OCI-LY1 (cell line): ENCODE data around the gene LIN28B.
"Not testable (repeated sequence)": the region's sequence is repeated elsewhere in the genome, so short reads cannot be mapped to it uniquely, and the experiment has no call there.

Experiments
- H2AFZ ChIP-seq: fragments of 200-600 bp; sonication (generic), shearing (Covaris generic); 2 replicates; pipeline ENCODE4 v1.6.0; 2014; ENCODE audit warnings: antibody characterized with exemption, mild to moderate bottlenecking, low read length
- H3F3A ChIP-seq: fragments of 200-600 bp; sonication (generic), shearing (Covaris generic); 2 replicates; pipeline ENCODE4 v1.6.0; 2014; ENCODE audit warnings: mild to moderate bottlenecking, antibody characterized with exemption, low read length, moderate library complexity; ENCODE audit not compliant: insufficient read depth
- H3K27ac ChIP-seq: fragments of 200-600 bp; sonication (generic); 2 replicates; pipeline ENCODE4 v1.5.1; 2014; ENCODE audit warnings: low read length, mixed run types, mild to moderate bottlenecking, low read depth; ENCODE audit not compliant: poor library complexity, severe bottlenecking
- H3K27me3 ChIP-seq: fragments of 200-600 bp; sonication (generic); 2 replicates; pipeline ENCODE4 v1.6.0; 2014; ENCODE audit warnings: antibody characterized with exemption, mild to moderate bottlenecking, low read length, moderate library complexity; ENCODE audit not compliant: insufficient read depth
- H3K36me3 ChIP-seq: fragments of 200-600 bp; sonication (generic); 2 replicates; pipeline ENCODE4 v1.6.1; 2014; ENCODE audit warnings: mild to moderate bottlenecking, antibody characterized with exemption, low read length, moderate library complexity, mixed read lengths; ENCODE audit not compliant: insufficient read depth
- H3K4me1 ChIP-seq: fragments of 200-600 bp; sonication (generic); 2 replicates; pipeline ENCODE4 v1.5.1; 2014; ENCODE audit warnings: mild to moderate bottlenecking, low read length, moderate library complexity; ENCODE audit not compliant: insufficient read depth, severe bottlenecking
- H3K4me2 ChIP-seq: fragments of 200-600 bp; sonication (generic), shearing (Covaris generic); 2 replicates; pipeline ENCODE4 v1.6.1; 2014; ENCODE audit warnings: low read length
- H3K4me3 ChIP-seq: fragments of 200-600 bp; sonication (generic); 2 replicates; pipeline ENCODE4 v1.5.1; 2014; ENCODE audit warnings: low read length, low read depth, mild to moderate bottlenecking, mixed read lengths; ENCODE audit not compliant: poor library complexity, severe bottlenecking
- H3K79me2 ChIP-seq: fragments of 200-600 bp; shearing (Covaris generic); 2 replicates; pipeline ENCODE4 v1.6.1; 2016; ENCODE audit warnings: mixed run types, low read length, mixed read lengths; ENCODE audit not compliant: insufficient read depth
- H3K9ac ChIP-seq: fragments of 200-600 bp; sonication (generic), shearing (Covaris generic); 2 replicates; pipeline ENCODE4 v1.6.1; 2014; ENCODE audit warnings: mild to moderate bottlenecking, low read length, mixed read lengths
- H3K9me2 ChIP-seq: fragments of 200-600 bp; sonication (generic), shearing (Covaris generic); 2 replicates; pipeline ENCODE4 v1.6.1; 2014; ENCODE audit warnings: low read depth, mild to moderate bottlenecking, low read length, mixed read lengths
- H3K9me3 ChIP-seq: fragments of 200-600 bp; shearing (Covaris generic); 2 replicates; pipeline ENCODE4 v1.6.1; 2014; ENCODE audit warnings: low read length, mixed read lengths
- H4K20me1 ChIP-seq: fragments of 200-600 bp; sonication (generic), shearing (Covaris generic); 2 replicates; pipeline ENCODE4 v1.6.0; 2016; ENCODE audit warnings: mild to moderate bottlenecking, low read length; ENCODE audit not compliant: insufficient read depth
- EZH2 ChIP-seq: fragments of 200-600 bp; sonication (generic), shearing (Covaris generic); IDR thresholded peaks from 2 replicates; pipeline ENCODE4 v1.8.0; 2017; ENCODE audit warnings: borderline replicate concordance, mixed run types, mild to moderate bottlenecking, antibody characterized with exemption, low read length, moderate library complexity, mixed read lengths
- TF ChIP-seq, protein P1 (sequence below): fragments of 200-600 bp; sonication (generic), shearing (Covaris generic); IDR thresholded peaks from 2 replicates; pipeline ENCODE4 v1.5.1; 2017; ENCODE audit warnings: mild to moderate bottlenecking, antibody characterized with exemption, low read length, moderate library complexity, mixed read lengths

LIN28B gene

DNA sequence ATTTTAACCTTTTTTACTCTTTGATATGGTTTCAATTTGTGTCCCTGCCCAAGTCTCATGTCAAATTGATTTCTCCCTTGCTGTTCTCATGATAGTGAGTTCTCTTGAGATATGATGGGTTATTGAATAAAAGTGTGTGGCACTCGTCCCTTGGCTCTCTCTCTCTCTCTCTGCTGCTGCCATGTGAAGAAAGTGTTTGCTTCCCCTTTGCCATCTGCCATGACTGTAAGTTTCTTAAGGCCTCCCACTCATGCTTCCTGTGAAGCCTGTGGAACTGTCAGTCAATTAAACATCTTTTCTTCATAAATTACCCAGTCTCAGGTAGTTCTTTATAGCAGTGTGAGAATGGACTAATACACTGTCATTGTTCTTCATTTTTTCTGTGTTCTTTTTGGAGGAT is 48.5 kb downstream of the LIN28B start:
- H4K20me1 ChIP-seq = no peaks in the 10 kb centered on the region
- no peaks in the 10 kb centered on the region for H3K79me2 ChIP-seq
- H3K9ac ChIP-seq = no peak overlapping the region
- H3K9me3 ChIP-seq = no peaks in the 10 kb centered on the region
- H3K36me3 ChIP-seq = no peaks in the 10 kb centered on the region
- no peaks in the 10 kb centered on the region for H3K4me1 ChIP-seq
- H3K27me3 ChIP-seq = no peaks in the 10 kb centered on the region
- H3K4me2 ChIP-seq = no peak overlapping the region
- H3K27ac ChIP-seq = no peak overlapping the region
- no peaks in the 10 kb centered on the region for H3F3A ChIP-seq
- H3K9me2 ChIP-seq = no peaks in the 10 kb centered on the region
- no peak overlapping the region for H3K4me3 ChIP-seq
- H2AFZ ChIP-seq = no peak overlapping the region
- TF ChIP-seq EZH2 = no peak
- TF ChIP-seq, protein P1, sequence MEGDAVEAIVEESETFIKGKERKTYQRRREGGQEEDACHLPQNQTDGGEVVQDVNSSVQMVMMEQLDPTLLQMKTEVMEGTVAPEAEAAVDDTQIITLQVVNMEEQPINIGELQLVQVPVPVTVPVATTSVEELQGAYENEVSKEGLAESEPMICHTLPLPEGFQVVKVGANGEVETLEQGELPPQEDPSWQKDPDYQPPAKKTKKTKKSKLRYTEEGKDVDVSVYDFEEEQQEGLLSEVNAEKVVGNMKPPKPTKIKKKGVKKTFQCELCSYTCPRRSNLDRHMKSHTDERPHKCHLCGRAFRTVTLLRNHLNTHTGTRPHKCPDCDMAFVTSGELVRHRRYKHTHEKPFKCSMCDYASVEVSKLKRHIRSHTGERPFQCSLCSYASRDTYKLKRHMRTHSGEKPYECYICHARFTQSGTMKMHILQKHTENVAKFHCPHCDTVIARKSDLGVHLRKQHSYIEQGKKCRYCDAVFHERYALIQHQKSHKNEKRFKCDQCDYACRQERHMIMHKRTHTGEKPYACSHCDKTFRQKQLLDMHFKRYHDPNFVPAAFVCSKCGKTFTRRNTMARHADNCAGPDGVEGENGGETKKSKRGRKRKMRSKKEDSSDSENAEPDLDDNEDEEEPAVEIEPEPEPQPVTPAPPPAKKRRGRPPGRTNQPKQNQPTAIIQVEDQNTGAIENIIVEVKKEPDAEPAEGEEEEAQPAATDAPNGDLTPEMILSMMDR = no peak

- H3K27ac ChIP-seq, H3K9me2 ChIP-seq, H3K36me3 ChIP-seq, H3K9ac ChIP-seq, H3F3A ChIP-seq, H2AFZ ChIP-seq, H4K20me1 ChIP-seq, H3K4me3 ChIP-seq, H3K4me2 ChIP-seq, H3K79me2 ChIP-seq, H3K9me3 ChIP-seq, H3K27me3 ChIP-seq, H3K4me1 ChIP-seq: not testable (repeated sequence)
Measured at GRCh38 chr6:105013459-105013858, 56.6 kb downstream of the LIN28B start.

DNA sequence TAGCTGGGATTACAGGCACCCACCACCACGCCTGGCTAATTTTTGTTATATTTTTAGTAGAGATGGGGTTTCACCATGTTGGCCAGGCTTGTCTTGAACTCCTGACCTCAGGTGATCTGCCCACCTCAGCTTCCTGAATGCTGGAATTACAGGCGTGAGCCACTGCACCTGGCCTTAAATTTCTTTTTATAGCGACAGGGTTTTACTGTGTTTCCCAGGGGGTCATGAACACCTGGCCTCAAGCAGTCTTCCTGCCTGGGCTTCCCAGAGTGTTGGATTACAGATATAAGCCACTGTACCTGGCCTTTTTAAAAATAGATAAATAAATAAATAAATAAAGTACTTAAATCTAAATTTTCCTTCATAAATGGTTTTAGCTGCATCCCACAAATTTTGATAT is 57.5 kb downstream of the LIN28B start:
- no peaks in the 10 kb centered on the region for H3K79me2 ChIP-seq

GRCh38 chr6:105014954-105015353 is 58.0 kb downstream of the LIN28B start:
- Histone ChIP-seq H3K9me2 (no peaks in the 10 kb centered on the region), H3K4me2 (no peak overlapping the region), H3K4me3 (no peak overlapping the region), H3K79me2 (no peaks in the 10 kb centered on the region), H3K4me1 (no peaks in the 10 kb centered on the region), H4K20me1 (no peaks in the 10 kb centered on the region), H3F3A (no peaks in the 10 kb centered on the region), H3K27me3 (no peaks in the 10 kb centered on the region), H3K9me3 (no peaks in the 10 kb centered on the region), H3K36me3 (no peaks in the 10 kb centered on the region), H3K9ac (no peak overlapping the region), H2AFZ (no peak overlapping the region), H3K27ac (no peak overlapping the region)
- TF ChIP-seq, protein P1 = no peak
- TF ChIP-seq EZH2 = no peak

More for the DNA sequence above, 57.5 kb downstream of the LIN28B start:
- Histone ChIP-seq H3K9ac (no peak overlapping the region), H3K27ac (no peak overlapping the region), H4K20me1 (no peaks in the 10 kb centered on the region), H3K36me3 (no peaks in the 10 kb centered on the region), H3K27me3 (no peaks in the 10 kb centered on the region), H3K4me2 (no peak overlapping the region), H3K9me3 (no peaks in the 10 kb centered on the region), H3K4me3 (no peak overlapping the region), H2AFZ (no peak overlapping the region), H3F3A (no peaks in the 10 kb centered on the region), H3K4me1 (no peaks in the 10 kb centered on the region), H3K9me2 (no peaks in the 10 kb centered on the region)
- TF ChIP-seq EZH2 = no peak
- TF ChIP-seq, protein P1 = no peak
